Islet of Langerhans (tissue), 1 donor: ENCODE data around the gene HNRNPH3.

Experiments used
- FAIRE-seq: peaks from one replicate; lab custom pipeline; 2011; peaks lifted over from hg19 to GRCh38; lab: Jason Lieb, UNC

HNRNPH3 gene

GRCh38 chr10:68332259-68333057, 594 bp downstream of the HNRNPH3 start, which contains the start of gene PBLD:
Gene PBLD (minus strand): TSS chr10:68332928. CDS start chr10:68306844, 26,084 bp downstream.
- FAIRE-seq, result no peak

- no peak for FAIRE-seq
These were observed 1.2 kb downstream of the HNRNPH3 start for GRCh38 chr10:68333058-68333395.

- FAIRE-seq, result no peak
These were observed 1.9 kb downstream of the HNRNPH3 start for GRCh38 chr10:68333440-68334431.

GRCh38 chr10:68334672-68335467, 3.0 kb downstream of the HNRNPH3 start:
- FAIRE-seq, result no peak

GRCh38 chr10:68336754-68337351, 5.0 kb downstream of the HNRNPH3 start:
- peak; percentile 5 for FAIRE-seq

GRCh38 chr10:68340358-68341080, 8.7 kb downstream of the HNRNPH3 start:
- no peak for FAIRE-seq

- FAIRE-seq, result no peak
These were observed 11.1 kb downstream of the HNRNPH3 start for GRCh38 chr10:68342909-68343516.

GRCh38 chr10:68345621-68346020, 13.8 kb downstream of the HNRNPH3 start:
- no peak for FAIRE-seq

- FAIRE-seq, result no peak
These were observed 14.9 kb downstream of the HNRNPH3 start for GRCh38 chr10:68346774-68347173.

GRCh38 chr10:68348265-68348741, 16.4 kb downstream of the HNRNPH3 start:
- no peak for FAIRE-seq

GRCh38 chr10:68353537-68353936, 21.7 kb downstream of the HNRNPH3 start:
- no peak for FAIRE-seq

- no peak for FAIRE-seq
These were observed 27.3 kb downstream of the HNRNPH3 start for GRCh38 chr10:68359189-68359588.

- FAIRE-seq, result no peak
These were observed 30.7 kb downstream of the HNRNPH3 start for GRCh38 chr10:68362590-68362989.

- FAIRE-seq, result no peak
These were observed 32.4 kb downstream of the HNRNPH3 start for GRCh38 chr10:68364101-68364886.

GRCh38 chr10:68365611-68366010, 33.7 kb downstream of the HNRNPH3 start:
- FAIRE-seq, result no peak

- no peak for FAIRE-seq
These were observed 34.7 kb downstream of the HNRNPH3 start for GRCh38 chr10:68366600-68366999.

GRCh38 chr10:68367121-68367520, 35.3 kb downstream of the HNRNPH3 start:
- no peak for FAIRE-seq

- FAIRE-seq, result no peak
These were observed 39.7 kb downstream of the HNRNPH3 start for GRCh38 chr10:68371604-68372003.

GRCh38 chr10:68385740-68386139, 53.9 kb downstream of the HNRNPH3 start:
- FAIRE-seq, result peak; percentile 58
